GM19372 (cell line): Measurements from ENCODE around the gene LSMEM2.

Experiments
- ATAC-seq: cut with Tn5 transposase; IDR thresholded peaks from one replicate; pipeline ENCODE4 v1.9.1; 2021; ENCODE audit warnings: mild to moderate bottlenecking, low read depth, moderate library complexity; ENCODE audit not compliant: unreplicated experiment

The LSMEM2 gene

DNA sequence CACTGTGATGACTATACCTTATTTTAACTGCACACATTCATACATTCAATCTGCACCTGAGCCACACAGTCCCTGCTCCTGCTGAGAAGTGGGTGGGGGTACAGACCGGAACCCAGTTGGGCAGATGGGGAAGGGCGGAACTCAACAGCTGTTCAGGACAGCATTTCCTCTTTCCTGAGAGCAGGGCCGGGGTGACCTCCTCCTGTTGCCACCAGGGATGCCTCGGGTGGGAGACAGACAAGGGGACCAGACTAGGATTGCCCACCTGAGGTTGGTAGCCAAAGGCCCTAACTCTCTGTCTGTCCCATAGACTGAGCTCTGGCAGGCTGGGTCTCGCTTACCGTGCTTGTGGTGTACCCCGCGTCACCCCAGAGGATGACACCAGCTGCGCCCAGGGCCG, 39.7 kb downstream of the LSMEM2 start:
- no peak for ATAC-seq

GRCh38 chr3:50319181-50319893, 40.5 kb downstream of the LSMEM2 start:
- ATAC-seq: no peak

- ATAC-seq: no peak
These were observed 41.2 kb downstream of the LSMEM2 start for GRCh38 chr3:50319894-50320625.

- ATAC-seq: peak; percentile 62
These were observed 42.0 kb downstream of the LSMEM2 start for GRCh38 chr3:50320853-50321335.

- peak; percentile 85 for ATAC-seq
These were observed 42.6 kb downstream of the LSMEM2 start for GRCh38 chr3:50321336-50322114.

- no peak for ATAC-seq
These were observed 43.2 kb downstream of the LSMEM2 start for GRCh38 chr3:50322115-50322385.

DNA sequence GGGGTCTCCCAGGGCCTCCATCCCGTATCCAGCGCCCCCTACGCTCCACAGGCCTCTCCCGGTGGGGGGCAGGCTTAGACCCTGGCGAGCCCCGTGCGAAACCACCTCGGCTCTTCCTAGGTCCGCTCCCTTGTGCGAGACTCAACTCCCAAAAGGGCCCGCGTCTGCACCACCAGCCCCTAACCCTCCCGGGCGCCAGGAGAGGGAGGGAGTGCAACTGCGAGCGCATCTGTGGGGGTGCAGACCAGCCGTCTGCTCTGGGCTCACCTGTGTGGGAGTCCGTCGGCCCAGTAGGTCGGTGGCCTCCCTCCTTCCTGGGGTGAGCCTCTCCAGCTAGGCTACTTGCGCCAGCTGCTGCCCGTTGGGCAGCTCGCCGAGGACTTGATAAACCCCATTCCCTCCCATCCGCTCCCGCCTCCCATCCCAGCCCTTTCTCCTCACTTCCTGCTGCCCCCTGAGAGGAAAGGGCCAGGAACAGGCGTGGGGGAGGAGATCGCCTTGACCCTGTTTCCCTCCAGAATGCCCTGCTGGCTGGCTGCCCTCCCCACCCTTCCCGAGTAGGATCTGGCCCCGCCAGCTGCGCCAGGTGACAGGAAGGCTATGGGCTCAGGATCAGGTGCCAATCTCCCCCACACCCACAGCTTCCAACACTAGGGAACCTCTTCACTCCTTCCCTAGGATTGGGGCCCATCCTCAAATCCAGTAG, 43.7 kb downstream of the LSMEM2 start, which contains the start of gene HYAL2:
Gene HYAL2 (minus strand): TSS at position 360 of the 706 bp plus-strand sequence. CDS start 2,256 bp downstream, outside the sequence.
- no peak for ATAC-seq

GRCh38 chr3:50323092-50323600, 44.3 kb downstream of the LSMEM2 start:
- no peak for ATAC-seq

GRCh38 chr3:50323614-50324199, 44.8 kb downstream of the LSMEM2 start:
- ATAC-seq: no peak

- ATAC-seq: no peak
These were observed 45.6 kb downstream of the LSMEM2 start for GRCh38 chr3:50324351-50325112.

DNA sequence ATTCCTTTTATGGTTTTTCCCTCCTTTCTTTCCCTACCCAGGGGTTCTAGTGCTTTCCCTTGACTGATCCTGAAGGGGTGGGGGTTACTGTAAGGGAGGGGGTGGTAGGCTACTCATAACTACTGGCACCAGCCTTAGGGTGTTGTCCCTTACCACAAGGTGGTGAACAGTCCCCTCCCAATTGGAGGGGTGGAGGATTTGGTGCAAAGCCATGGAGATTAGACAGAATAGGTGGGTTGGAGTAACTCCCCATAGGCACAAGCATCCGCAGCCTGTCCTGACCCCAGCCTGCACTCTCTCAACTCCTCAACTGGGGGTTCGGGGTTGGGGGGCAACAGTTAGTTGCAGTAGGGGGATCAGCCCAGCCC, 46.2 kb downstream of the LSMEM2 start:
- no peak for ATAC-seq

- no peak for ATAC-seq
These were observed 46.8 kb downstream of the LSMEM2 start for GRCh38 chr3:50325497-50326181.

DNA sequence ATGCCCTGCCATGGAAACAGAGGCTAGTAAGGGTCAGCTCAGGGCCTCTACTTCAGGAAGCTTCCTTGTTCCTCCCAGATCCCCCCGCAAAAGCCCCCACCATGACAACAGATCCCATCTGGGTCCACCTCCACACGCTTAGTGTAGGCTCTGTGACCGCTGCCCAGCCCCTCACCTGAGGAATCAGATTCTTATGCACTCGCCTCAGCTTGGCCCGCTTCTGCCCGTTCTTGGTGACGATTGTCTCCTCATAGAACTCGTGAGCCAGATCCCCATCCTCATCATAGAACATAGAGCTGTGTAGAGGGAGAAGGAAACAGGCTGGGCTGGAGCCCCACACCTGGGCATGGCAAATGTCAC, 47.3 kb downstream of the LSMEM2 start:
- no peak for ATAC-seq

DNA sequence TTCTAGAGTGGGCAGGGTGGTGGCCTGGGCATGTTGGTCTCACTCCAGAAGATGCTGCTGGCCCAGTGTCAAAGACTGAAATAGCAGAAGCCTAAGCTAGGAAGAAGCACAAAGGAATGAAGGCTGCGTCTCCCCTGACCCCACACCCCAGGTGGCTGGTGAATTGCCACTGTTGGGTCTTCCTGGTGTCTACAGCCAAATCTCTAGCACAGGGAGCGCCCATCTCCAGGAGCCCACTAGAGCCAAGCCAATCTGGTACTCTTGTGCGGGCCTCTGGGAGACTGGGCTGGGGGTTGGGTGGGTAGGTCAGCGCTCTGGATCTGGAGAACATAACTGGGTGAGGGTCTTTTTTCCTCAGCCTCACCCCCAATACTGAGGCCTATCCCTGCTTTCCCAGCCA, 48.2 kb downstream of the LSMEM2 start:
- no peak for ATAC-seq

DNA sequence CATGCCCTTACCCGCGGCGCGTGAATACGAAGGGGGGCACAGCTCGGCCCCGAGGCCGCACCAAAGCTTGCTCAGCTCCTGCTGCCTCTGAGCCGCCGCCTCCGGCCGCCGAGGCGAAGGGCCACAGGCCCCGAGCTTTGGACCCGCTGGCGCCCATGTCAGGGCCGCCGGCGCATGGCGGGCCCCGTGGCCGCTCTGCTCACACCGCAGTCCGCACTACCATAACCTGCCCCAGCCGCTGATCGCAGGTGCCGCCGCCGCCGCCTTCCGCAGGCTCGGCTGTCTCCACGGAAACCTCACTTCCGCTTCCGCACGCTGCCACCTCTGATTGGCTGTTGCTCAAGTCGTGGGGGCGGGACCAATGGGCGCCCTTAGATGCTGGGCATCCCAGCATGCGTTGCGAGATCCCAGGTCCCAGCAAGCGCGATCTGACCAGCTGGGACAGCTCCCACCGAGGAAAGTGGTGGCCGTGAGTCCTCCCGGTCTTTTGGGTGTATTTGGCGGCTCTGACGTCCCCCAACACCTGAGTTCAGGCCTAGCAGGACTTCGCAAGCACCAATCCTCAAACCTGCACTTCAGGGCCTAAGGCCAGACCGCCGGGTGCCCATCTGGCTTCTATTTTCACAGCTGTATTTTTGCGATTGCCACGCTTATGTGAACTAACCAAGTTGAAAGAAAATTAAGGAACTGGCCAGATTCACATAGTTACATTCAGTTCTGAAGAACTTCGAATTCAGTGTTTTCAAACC, 49.2 kb downstream of the LSMEM2 start, which contains the start of gene TUSC2:
Gene TUSC2 (minus strand): TSS at position 281 of the 749 bp plus-strand sequence. CDS start 124 bp downstream, at position 157.
- ATAC-seq: peak; percentile 89

DNA sequence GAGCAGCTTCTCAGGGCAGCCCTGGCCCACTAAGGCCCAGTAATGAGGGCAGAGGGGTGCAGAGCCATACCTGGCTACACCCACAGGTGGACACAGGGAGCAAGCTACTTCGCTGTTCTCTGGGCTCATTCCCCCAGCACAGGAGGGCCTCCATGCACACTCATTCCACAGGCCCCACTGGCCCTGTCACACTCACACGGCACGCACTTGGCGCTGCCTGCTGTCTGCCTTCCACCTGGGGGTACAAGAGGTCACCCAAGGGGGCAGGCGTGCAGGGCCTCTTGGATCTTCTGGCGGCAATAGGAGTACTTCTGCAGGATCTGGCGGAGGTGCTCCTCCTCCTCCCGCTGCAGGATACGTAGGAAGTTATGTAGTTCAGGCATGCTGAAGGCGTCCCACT, 51.4 kb downstream of the LSMEM2 start:
- ATAC-seq: no peak

DNA sequence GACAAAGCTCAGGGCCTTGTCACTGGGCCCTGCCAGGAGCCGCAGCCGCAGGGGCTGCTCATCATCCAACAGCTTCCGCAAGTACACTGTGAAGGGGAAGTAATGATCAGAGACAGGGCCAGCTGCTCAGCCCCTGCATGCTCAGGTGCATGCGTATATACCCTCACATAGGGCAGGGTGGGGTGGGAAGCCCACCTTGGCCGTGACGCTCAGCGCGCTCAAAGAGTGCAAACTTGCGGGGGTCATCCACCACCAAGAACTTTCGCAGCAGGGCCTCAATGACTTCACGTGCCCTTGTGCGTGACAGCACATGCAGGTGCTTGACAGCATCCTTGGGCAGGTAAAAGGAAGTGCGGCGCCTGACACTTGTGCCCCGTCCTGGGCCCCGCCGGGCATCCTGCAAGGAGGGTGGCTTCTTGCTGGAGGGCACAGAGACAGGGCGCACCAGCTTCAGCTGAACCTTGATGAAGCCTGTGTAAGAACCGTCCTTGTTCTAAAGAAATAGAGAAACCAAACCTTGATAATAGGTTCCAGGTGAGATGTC, 52.5 kb downstream of the LSMEM2 start:
- no peak for ATAC-seq
